NCI-H187 treated with DMSO at 0.1 percent for 48 hours (cell line): ENCODE results near the gene SMIM26.
"Not testable (repeated sequence)": the region's sequence is repeated elsewhere in the genome, so short reads cannot be mapped to it uniquely, and the experiment has no call there.

Source experiments
- DNase-seq: peaks from one replicate; lab custom pipeline; 2025; lab: John Stamatoyannopoulos, UW

SMIM26 gene

GRCh38 chr20:18566892-18567738, at the start of gene SMIM26:
TSS of gene SMIM26 (plus strand) at chr20:18567432. CDS start at chr20:18567479, 47 bp downstream.
- DNase-seq = peak; percentile 2

- not testable (repeated sequence) for DNase-seq
Observed at GRCh38 chr20:18522066-18522465, 45.2 kb upstream of the SMIM26 start.

- no peak for DNase-seq
Observed at GRCh38 chr20:18523066-18523465, 44.2 kb upstream of the SMIM26 start.

- no peak for DNase-seq
Observed at GRCh38 chr20:18524646-18525045, 42.6 kb upstream of the SMIM26 start.

- not testable (repeated sequence) for DNase-seq
Observed at GRCh38 chr20:18526761-18527160, 40.5 kb upstream of the SMIM26 start.

GRCh38 chr20:18527339-18527738, 39.9 kb upstream of the SMIM26 start:
- DNase-seq = no peak

- DNase-seq = no peak
Observed at GRCh38 chr20:18527836-18528235, 39.4 kb upstream of the SMIM26 start.

GRCh38 chr20:18529041-18529440, 38.2 kb upstream of the SMIM26 start:
- DNase-seq = no peak

GRCh38 chr20:18532626-18533025, 34.6 kb upstream of the SMIM26 start:
- no peak for DNase-seq

- no peak for DNase-seq
Observed at GRCh38 chr20:18533491-18533890, 33.7 kb upstream of the SMIM26 start.

GRCh38 chr20:18533978-18534644, 33.1 kb upstream of the SMIM26 start:
- DNase-seq = no peak

GRCh38 chr20:18537651-18538050, 29.6 kb upstream of the SMIM26 start:
- DNase-seq = no peak

GRCh38 chr20:18541741-18542140, 25.5 kb upstream of the SMIM26 start:
- DNase-seq = no peak

- no peak for DNase-seq
Observed at GRCh38 chr20:18543216-18543615, 24.0 kb upstream of the SMIM26 start.

GRCh38 chr20:18543932-18544331, 23.3 kb upstream of the SMIM26 start:
- no peak for DNase-seq

GRCh38 chr20:18545566-18545965, 21.7 kb upstream of the SMIM26 start:
- no peak for DNase-seq

GRCh38 chr20:18548465-18548864, 18.8 kb upstream of the SMIM26 start:
- DNase-seq = no peak

GRCh38 chr20:18553746-18554145, 13.5 kb upstream of the SMIM26 start:
- no peak for DNase-seq

- DNase-seq = no peak
Observed at GRCh38 chr20:18567739-18568091, 483 bp downstream of the SMIM26 start.

- no peak for DNase-seq
Observed at GRCh38 chr20:18571009-18571408, 3.8 kb downstream of the SMIM26 start.

GRCh38 chr20:18571578-18571977, 4.3 kb downstream of the SMIM26 start:
- DNase-seq = no peak

GRCh38 chr20:18577942-18578341, 10.7 kb downstream of the SMIM26 start:
- DNase-seq = no peak

- no peak for DNase-seq
Observed at GRCh38 chr20:18578581-18578980, 11.3 kb downstream of the SMIM26 start.

- DNase-seq = no peak
Observed at GRCh38 chr20:18580012-18580411, 12.8 kb downstream of the SMIM26 start.
